Fibroblast of mammary gland (primary cell): ENCODE measurements around the gene GNPAT.
A peak's percentile ranks its signal among the peaks of the same experiment; 100 is the strongest.
"Not testable (repeated sequence)": the region's sequence is repeated elsewhere in the genome, so short reads cannot be mapped to it uniquely, and the experiment has no call there.

ENCODE experiments used
- DNase-seq: peaks from one replicate; pipeline ENCODE4 v3.0.0-alpha.2; 2010; ENCODE audit warnings: low read depth
- H3K4me3 ChIP-seq: 2 replicates; pipeline ENCODE4 v1.5.1; 2011; ENCODE audit warnings: low read depth, mild to moderate bottlenecking, low read length, moderate library complexity; ENCODE audit not compliant: control insufficient read depth
- CTCF ChIP-seq: conservative IDR thresholded peaks from 2 replicates; pipeline ENCODE4 v1.5.1; 2011; ENCODE audit warnings: low read depth, low read length, inconsistent platforms; ENCODE audit not compliant: control insufficient read depth, insufficient read depth

The GNPAT gene

GRCh38 chr1:231206856-231207255 lies 34.2 kb upstream of the GNPAT start:
- no peak overlapping the region for H3K4me3 ChIP-seq
- no peak for TF ChIP-seq CTCF
- no peak for DNase-seq

GRCh38 chr1:231207437-231207836 lies 33.6 kb upstream of the GNPAT start:
- no peak overlapping the region for H3K4me3 ChIP-seq
- TF ChIP-seq CTCF: no peak
- no peak for DNase-seq

GRCh38 chr1:231208980-231209379 lies 32.0 kb upstream of the GNPAT start:
- no peak for DNase-seq
- no peak overlapping the region for H3K4me3 ChIP-seq
- no peak for TF ChIP-seq CTCF

- TF ChIP-seq CTCF: no peak
- no peak for DNase-seq
- no peak overlapping the region for H3K4me3 ChIP-seq
Observed at GRCh38 chr1:231209531-231209930, 31.5 kb upstream of the GNPAT start.

- H3K4me3 ChIP-seq: no peak overlapping the region
- TF ChIP-seq CTCF: no peak
- no peak for DNase-seq
Observed at GRCh38 chr1:231210126-231210525, 30.9 kb upstream of the GNPAT start.

- peak; percentile 90 for TF ChIP-seq CTCF
- peak overlapping the region; percentile 33 for H3K4me3 ChIP-seq
- DNase-seq: peak; percentile 51
Observed at GRCh38 chr1:231211005-231211857, 29.8 kb upstream of the GNPAT start.

GRCh38 chr1:231212301-231212700 lies 28.7 kb upstream of the GNPAT start:
- DNase-seq, H3K4me3 ChIP-seq: not testable (repeated sequence)
